GM12891 (cell line): ENCODE results near the gene RHBDL2.

Experiments
- PAX5 ChIP-seq: IDR thresholded peaks from 2 replicates; pipeline ENCODE4 v1.6.1; 2011; ENCODE audit warnings: low read length, moderate library complexity, mild to moderate bottlenecking; ENCODE audit not compliant: insufficient read depth, severe bottlenecking
- POLR2A ChIP-seq: IDR thresholded peaks from 2 replicates; pipeline ENCODE4 v1.6.1; 2011; ENCODE audit warnings: low read depth, low read length, control low read depth
- POLR2AphosphoS5 ChIP-seq: IDR thresholded peaks from 2 replicates; pipeline ENCODE4 v1.6.1; 2011; ENCODE audit warnings: low read depth, low read length, control low read depth
- POU2F2 ChIP-seq: IDR thresholded peaks from 2 replicates; pipeline ENCODE4 v1.6.1; 2011; ENCODE audit warnings: low read depth, mild to moderate bottlenecking, control low read depth, low read length, moderate library complexity
- SPI1 ChIP-seq: IDR thresholded peaks from 2 replicates; pipeline ENCODE4 v1.6.1; 2011; ENCODE audit warnings: low read depth, low read length, control low read depth
- TAF1 ChIP-seq: IDR thresholded peaks from 2 replicates; pipeline ENCODE4 v1.6.1; 2011; ENCODE audit warnings: low read depth, low read length, control low read depth

- no peak for TF ChIP-seq POLR2AphosphoS5
- no peak for TF ChIP-seq POLR2A
- no peak for TF ChIP-seq PAX5
- TF ChIP-seq TAF1: no peak
- TF ChIP-seq SPI1: no peak
- TF ChIP-seq POU2F2: no peak
Observed at GRCh38 chr1:38908821-38909220, 32.8 kb downstream of the RHBDL2 start.
